ENCODE data around the gene POLR1A.

GRCh38 chr2:86142436-86143257 is 37.0 kb upstream of the POLR1A start:
- TF ChIP-seq CTCF (IDR thresholded peaks at IDR 0.05; ENCODE audit: poor library complexity) (no peak), EZH2 (IDR thresholded peaks at IDR 0.05; ENCODE audit: borderline replicate concordance) (no peak), EZH2phosphoT487 (IDR thresholded peaks at IDR 0.05; ENCODE audit: low read depth, severe bottlenecking, unreplicated experiment) (no peak)
